Measurements from ENCODE around the gene CCR5AS.

Gene CCR5AS

DNA sequence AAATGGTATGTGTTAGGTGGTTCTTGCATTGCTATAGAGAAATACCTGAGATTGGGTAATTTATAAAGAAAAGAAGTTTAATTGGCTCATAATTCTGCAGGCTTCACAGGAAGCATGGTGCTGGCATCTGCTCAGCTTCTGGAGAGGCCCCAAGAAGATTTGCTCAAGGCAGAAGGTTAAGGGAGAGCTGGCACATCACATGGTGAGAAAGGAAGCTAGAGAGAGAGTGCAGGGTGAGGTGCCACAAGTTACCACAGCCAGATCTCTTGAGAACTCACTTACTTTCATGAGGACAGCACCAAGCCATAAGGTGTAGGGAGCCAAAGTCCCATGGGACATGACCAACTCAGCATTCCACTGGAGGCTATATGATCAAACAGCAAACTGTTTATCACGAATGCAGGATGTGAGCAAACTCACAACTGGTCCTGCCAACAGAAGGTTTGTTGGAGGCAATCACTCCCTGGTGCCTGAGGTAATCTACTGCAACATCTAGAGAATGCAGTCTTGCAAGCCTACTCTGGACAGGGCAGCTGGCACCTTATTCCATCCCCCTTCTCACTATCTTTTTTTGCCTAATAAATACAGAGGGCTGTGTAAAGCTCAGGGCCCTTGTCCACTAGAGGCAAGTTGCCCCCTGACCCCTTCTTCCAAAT is 81.1 kb downstream of the CCR5AS start:
- Histone ChIP-seq H3K27ac (ENCODE audit: low read depth, low read length, severe bottlenecking) (no peak overlapping the region), H3K9me3 (ENCODE audit: control insufficient read depth, low read length) (peaks cover 4% of the 10 kb centered on the region), H3K4me3 (ENCODE audit: extremely low read depth, insufficient read depth, low read length, poor library complexity, severe bottlenecking) (no peak overlapping the region), H3K36me3 (ENCODE audit: control insufficient read depth, insufficient read depth, low read length) (no peaks in the 10 kb centered on the region), H3K4me1 (ENCODE audit: control insufficient read depth, insufficient read depth, low read length, poor library complexity, severe bottlenecking) (no peaks in the 10 kb centered on the region)
- 82 to 93% methylated on average over 1 of the region's 1 CpG for WGBS, 2 experiments (ENCODE audit: insufficient coverage in 2 of 2)

DNA sequence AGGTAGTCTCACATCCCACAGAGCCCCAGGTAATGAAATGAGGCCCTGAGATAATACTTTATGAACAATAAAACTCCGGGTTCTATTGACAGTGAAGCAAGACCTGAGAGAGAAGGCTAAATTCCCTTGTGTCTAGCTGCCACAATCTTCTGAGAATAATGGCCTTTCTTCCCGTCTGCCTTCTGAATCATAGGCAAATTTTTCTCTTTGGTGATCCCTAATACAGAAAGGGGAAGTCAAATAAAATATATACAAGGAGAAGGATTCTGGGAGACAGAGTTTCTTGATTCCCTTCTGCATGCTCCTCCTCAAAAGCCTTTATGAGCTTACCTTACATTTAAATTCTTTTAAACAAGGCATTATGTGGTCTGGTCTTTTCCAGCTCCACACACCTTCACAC is 82.8 kb downstream of the CCR5AS start:
- Histone ChIP-seq H3K4me1 (ENCODE audit: control insufficient read depth, insufficient read depth, low read length, poor library complexity, severe bottlenecking) (no peaks in the 10 kb centered on the region), H3K27ac (ENCODE audit: low read depth, low read length, severe bottlenecking) (no peak overlapping the region), H3K36me3 (ENCODE audit: control insufficient read depth, insufficient read depth, low read length) (no peaks in the 10 kb centered on the region), H3K4me3 (ENCODE audit: extremely low read depth, insufficient read depth, low read length, poor library complexity, severe bottlenecking) (no peak overlapping the region), H3K9me3 (ENCODE audit: control insufficient read depth, low read length) (peaks cover 4% of the 10 kb centered on the region)
- 80 to 100% methylated on average over 1 of the region's 2 CpGs for WGBS, 2 experiments (ENCODE audit: insufficient coverage in 2 of 2)

DNA sequence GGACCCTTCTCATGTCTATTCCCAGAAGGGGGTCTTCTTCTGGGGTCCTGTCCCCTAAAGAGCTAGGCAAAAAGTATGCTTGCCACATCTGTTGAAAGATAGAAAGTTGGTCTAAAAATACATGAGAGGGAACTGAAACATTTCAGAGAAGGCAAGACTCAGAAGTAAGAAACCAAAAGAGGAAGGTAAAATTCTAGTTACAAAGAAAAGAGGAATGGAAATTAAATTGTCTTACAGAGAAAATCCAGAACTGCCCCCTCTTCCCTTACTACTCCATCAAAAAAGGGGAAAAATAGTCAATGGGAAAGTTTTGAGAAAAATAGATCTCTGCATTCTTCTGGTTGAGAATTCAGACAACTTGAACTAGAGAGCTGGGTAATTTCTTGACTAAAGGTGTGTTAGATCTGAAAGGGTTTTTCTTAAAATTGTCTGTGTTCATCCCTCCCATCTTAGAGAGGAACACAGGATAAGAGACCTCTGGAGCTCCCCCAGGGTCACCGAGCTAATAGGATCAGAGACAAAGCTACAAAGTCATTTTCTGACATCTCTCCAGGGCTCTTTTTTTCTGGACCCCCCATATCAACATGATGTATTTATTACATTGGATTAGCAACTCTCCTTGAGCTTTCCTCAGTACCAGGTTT is 85.3 kb downstream of the CCR5AS start:
- Histone ChIP-seq H3K27ac (ENCODE audit: low read depth, low read length, severe bottlenecking) (no peak overlapping the region), H3K4me1 (ENCODE audit: control insufficient read depth, insufficient read depth, low read length, poor library complexity, severe bottlenecking) (no peaks in the 10 kb centered on the region), H3K9me3 (ENCODE audit: control insufficient read depth, low read length) (no peaks in the 10 kb centered on the region), H3K4me3 (ENCODE audit: extremely low read depth, insufficient read depth, low read length, poor library complexity, severe bottlenecking) (no peak overlapping the region), H3K36me3 (ENCODE audit: control insufficient read depth, insufficient read depth, low read length) (no peaks in the 10 kb centered on the region)
- WGBS, 2 experiments (ENCODE audit: insufficient coverage in 2 of 2) = no CpG with 5 or more reads among the region's 1 CpG

DNA sequence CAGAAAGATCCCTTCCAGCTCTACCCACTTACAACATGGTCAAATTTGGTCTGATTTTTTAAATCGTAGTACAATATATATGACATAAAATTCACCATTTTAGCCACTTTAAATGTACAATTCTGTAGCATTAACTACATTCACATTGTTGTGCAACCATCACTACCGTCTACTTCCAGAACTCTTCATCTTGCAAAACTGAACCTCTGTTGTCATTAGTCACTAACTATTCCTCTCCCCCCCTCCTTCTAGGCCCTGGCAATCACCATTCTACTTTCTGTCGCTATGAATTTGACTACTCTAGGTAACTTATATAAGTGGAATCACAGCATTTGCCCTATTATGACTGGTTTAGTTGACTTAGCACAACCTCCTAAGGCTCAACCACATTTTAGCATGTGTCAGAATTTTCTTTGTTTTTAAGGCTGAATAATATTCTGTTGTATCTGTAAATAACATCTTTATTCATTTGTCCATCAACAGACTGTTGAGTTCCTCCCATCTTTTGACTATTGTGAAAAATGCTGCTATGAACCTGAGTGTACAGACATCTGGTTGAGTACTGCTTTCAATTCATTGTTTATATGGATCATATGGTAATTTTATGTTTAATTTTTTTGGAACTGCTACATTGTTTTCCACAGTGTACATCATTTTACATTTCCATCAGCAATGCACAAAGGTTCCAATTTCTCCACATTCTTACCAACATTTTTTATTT is 88.5 kb downstream of the CCR5AS start:
- H3K27ac ChIP-seq (ENCODE audit: low read depth, low read length, severe bottlenecking) = no peak overlapping the region
- 88 to 100% methylated on average over 1 to 2 of the region's 3 CpGs for WGBS, 2 experiments (ENCODE audit: insufficient coverage in 2 of 2)
- no peaks in the 10 kb centered on the region for H3K36me3 ChIP-seq (ENCODE audit: control insufficient read depth, insufficient read depth, low read length)
- no peaks in the 10 kb centered on the region for H3K4me1 ChIP-seq (ENCODE audit: control insufficient read depth, insufficient read depth, low read length, poor library complexity, severe bottlenecking)
- H3K4me3 ChIP-seq (ENCODE audit: extremely low read depth, insufficient read depth, low read length, poor library complexity, severe bottlenecking) = no peak overlapping the region
- no peaks in the 10 kb centered on the region for H3K9me3 ChIP-seq (ENCODE audit: control insufficient read depth, low read length)

DNA sequence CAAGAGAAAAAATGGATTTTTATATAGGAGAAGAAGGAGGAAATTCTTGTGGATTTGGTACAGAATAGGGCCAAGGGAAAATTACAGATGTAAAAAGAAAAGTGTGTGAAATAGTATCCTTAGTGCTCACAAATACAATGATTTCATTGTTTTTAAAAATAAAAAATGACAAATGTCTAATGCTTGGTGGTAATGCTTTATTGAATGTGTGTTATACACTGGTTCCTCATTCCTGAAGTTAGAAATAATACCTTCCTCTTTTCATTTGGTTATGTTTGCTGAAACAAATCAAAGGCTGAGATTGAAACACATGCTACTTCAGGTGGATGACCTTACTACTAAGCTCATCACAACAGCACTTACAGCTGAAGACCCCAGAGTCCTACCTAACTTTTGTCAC is 90.7 kb downstream of the CCR5AS start:
- Histone ChIP-seq H3K9me3 (ENCODE audit: control insufficient read depth, low read length) (no peaks in the 10 kb centered on the region), H3K4me1 (ENCODE audit: control insufficient read depth, insufficient read depth, low read length, poor library complexity, severe bottlenecking) (no peaks in the 10 kb centered on the region), H3K4me3 (ENCODE audit: extremely low read depth, insufficient read depth, low read length, poor library complexity, severe bottlenecking) (no peak overlapping the region), H3K27ac (ENCODE audit: low read depth, low read length, severe bottlenecking) (no peak overlapping the region), H3K36me3 (ENCODE audit: control insufficient read depth, insufficient read depth, low read length) (no peaks in the 10 kb centered on the region)

DNA sequence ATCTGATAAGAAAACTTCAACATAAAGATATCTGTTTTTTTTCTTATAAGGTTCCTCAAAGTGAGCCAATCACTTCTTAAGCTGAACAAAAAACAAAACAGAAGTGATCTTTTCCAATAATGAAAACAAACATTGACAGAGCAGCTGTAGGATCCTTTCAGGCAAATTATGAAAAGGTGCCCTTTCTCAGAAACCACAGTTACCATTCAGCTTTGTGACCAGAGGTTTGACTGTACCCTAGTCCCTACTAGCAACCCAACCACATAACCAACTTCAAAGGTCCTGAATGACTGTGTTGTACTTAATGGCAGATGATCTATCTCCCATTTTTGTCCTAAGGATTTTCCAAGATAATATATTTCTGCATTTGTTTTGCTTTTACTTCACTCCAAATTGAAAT is 92.3 kb downstream of the CCR5AS start:
- no peaks in the 10 kb centered on the region for H3K36me3 ChIP-seq (ENCODE audit: control insufficient read depth, insufficient read depth, low read length)
- no peaks in the 10 kb centered on the region for H3K4me1 ChIP-seq (ENCODE audit: control insufficient read depth, insufficient read depth, low read length, poor library complexity, severe bottlenecking)
- no peaks in the 10 kb centered on the region for H3K9me3 ChIP-seq (ENCODE audit: control insufficient read depth, low read length)
- no peak overlapping the region for H3K4me3 ChIP-seq (ENCODE audit: extremely low read depth, insufficient read depth, low read length, poor library complexity, severe bottlenecking)
- H3K27ac ChIP-seq (ENCODE audit: low read depth, low read length, severe bottlenecking) = no peak overlapping the region
